Stimulated activated naive CD8-positive, alpha-beta T cell treated with anti-CD3 and anti-CD28 coated beads, Interleukin-15, Interleukin-2, amounts not matched to agents 100 ng/mL and 50 ng/mL, for 24 hours (primary cell): Measurements from ENCODE around the gene IFIT3.

Source experiments
- H3K27ac Mint-ChIP-seq: one replicate; pipeline ENCODE4 v1.8.0; 2021; ENCODE audit warnings: mild to moderate bottlenecking, mixed read lengths
- H3K27me3 Mint-ChIP-seq: one replicate; pipeline ENCODE4 v1.8.0; 2021; ENCODE audit warnings: mixed read lengths
- H3K36me3 Mint-ChIP-seq: one replicate; pipeline ENCODE4 v1.8.0; 2021; ENCODE audit warnings: low read depth, mixed read lengths
- H3K4me1 Mint-ChIP-seq: one replicate; pipeline ENCODE4 v1.8.0; 2021; ENCODE audit warnings: low read depth, mixed read lengths
- H3K4me3 Mint-ChIP-seq: one replicate; pipeline ENCODE4 v1.8.0; 2021; ENCODE audit warnings: mild to moderate bottlenecking, mixed read lengths
- H3K9me3 Mint-ChIP-seq: one replicate; pipeline ENCODE4 v1.8.0; 2021; ENCODE audit warnings: mixed read lengths

The IFIT3 gene

GRCh38 chr10:89351780-89352597 lies 24.2 kb downstream of the IFIT3 start:
- H3K9me3 Mint-ChIP-seq, result no peaks in the 10 kb centered on the region
- H3K4me1 Mint-ChIP-seq, result peaks cover 33% of the 10 kb centered on the region
- peaks cover 6% of the 10 kb centered on the region for H3K27me3 Mint-ChIP-seq
- H3K27ac Mint-ChIP-seq, result peak overlapping the region; percentile 13
- H3K36me3 Mint-ChIP-seq, result no peaks in the 10 kb centered on the region
- H3K4me3 Mint-ChIP-seq, result no peak overlapping the region

GRCh38 chr10:89352802-89353201 lies 25.0 kb downstream of the IFIT3 start:
- Mint-ChIP-seq H3K4me1 (peaks cover 30% of the 10 kb centered on the region), H3K9me3 (no peaks in the 10 kb centered on the region), H3K27ac (no peak overlapping the region), H3K36me3 (no peaks in the 10 kb centered on the region), H3K27me3 (peaks cover 6% of the 10 kb centered on the region), H3K4me3 (no peak overlapping the region)

GRCh38 chr10:89355394-89355931 lies 27.7 kb downstream of the IFIT3 start:
- Mint-ChIP-seq H3K9me3 (no peaks in the 10 kb centered on the region), H3K4me3 (no peak overlapping the region), H3K4me1 (peaks cover 19% of the 10 kb centered on the region), H3K36me3 (no peaks in the 10 kb centered on the region), H3K27ac (no peak overlapping the region), H3K27me3 (peaks cover 7% of the 10 kb centered on the region)

GRCh38 chr10:89357096-89357495 lies 29.3 kb downstream of the IFIT3 start:
- Mint-ChIP-seq H3K9me3 (no peaks in the 10 kb centered on the region), H3K27me3 (peaks cover 7% of the 10 kb centered on the region), H3K4me1 (peaks cover 3% of the 10 kb centered on the region), H3K27ac (no peak overlapping the region), H3K4me3 (no peak overlapping the region), H3K36me3 (no peaks in the 10 kb centered on the region)

- Mint-ChIP-seq H3K27me3 (peaks cover 7% of the 10 kb centered on the region), H3K9me3 (no peaks in the 10 kb centered on the region), H3K36me3 (no peaks in the 10 kb centered on the region), H3K4me3 (no peak overlapping the region), H3K27ac (no peak overlapping the region), H3K4me1 (no peaks in the 10 kb centered on the region)
These were observed 30.2 kb downstream of the IFIT3 start for GRCh38 chr10:89357975-89358374.

GRCh38 chr10:89360157-89360556 lies 32.4 kb downstream of the IFIT3 start:
- Mint-ChIP-seq H3K9me3 (no peaks in the 10 kb centered on the region), H3K27me3 (peaks cover 4% of the 10 kb centered on the region), H3K36me3 (no peaks in the 10 kb centered on the region), H3K4me1 (peaks cover 12% of the 10 kb centered on the region), H3K27ac (no peak overlapping the region), H3K4me3 (no peak overlapping the region)

- Mint-ChIP-seq H3K27ac (no peak overlapping the region), H3K4me1 (peaks cover 20% of the 10 kb centered on the region), H3K36me3 (no peaks in the 10 kb centered on the region), H3K4me3 (no peak overlapping the region), H3K27me3 (peaks cover 4% of the 10 kb centered on the region), H3K9me3 (no peaks in the 10 kb centered on the region)
These were observed 35.1 kb downstream of the IFIT3 start for GRCh38 chr10:89362929-89363328.

- H3K27ac Mint-ChIP-seq, result no peak overlapping the region
- H3K4me3 Mint-ChIP-seq, result no peak overlapping the region
- no peaks in the 10 kb centered on the region for H3K36me3 Mint-ChIP-seq
- H3K4me1 Mint-ChIP-seq, result peaks cover 23% of the 10 kb centered on the region
- no peaks in the 10 kb centered on the region for H3K9me3 Mint-ChIP-seq
- H3K27me3 Mint-ChIP-seq, result no peaks in the 10 kb centered on the region
These were observed 36.1 kb downstream of the IFIT3 start for GRCh38 chr10:89363729-89364442.

GRCh38 chr10:89364531-89364930 lies 36.7 kb downstream of the IFIT3 start:
- no peaks in the 10 kb centered on the region for H3K27me3 Mint-ChIP-seq
- no peaks in the 10 kb centered on the region for H3K9me3 Mint-ChIP-seq
- no peak overlapping the region for H3K4me3 Mint-ChIP-seq
- H3K36me3 Mint-ChIP-seq, result no peaks in the 10 kb centered on the region
- H3K27ac Mint-ChIP-seq, result no peak overlapping the region
- H3K4me1 Mint-ChIP-seq, result peaks cover 23% of the 10 kb centered on the region

- H3K9me3 Mint-ChIP-seq, result no peaks in the 10 kb centered on the region
- no peaks in the 10 kb centered on the region for H3K27me3 Mint-ChIP-seq
- H3K36me3 Mint-ChIP-seq, result no peaks in the 10 kb centered on the region
- H3K4me3 Mint-ChIP-seq, result no peak overlapping the region
- H3K4me1 Mint-ChIP-seq, result peaks cover 23% of the 10 kb centered on the region
- no peak overlapping the region for H3K27ac Mint-ChIP-seq
These were observed 39.7 kb downstream of the IFIT3 start for GRCh38 chr10:89367529-89367928.

- no peak overlapping the region for H3K27ac Mint-ChIP-seq
- H3K36me3 Mint-ChIP-seq, result no peaks in the 10 kb centered on the region
- H3K4me3 Mint-ChIP-seq, result no peak overlapping the region
- H3K27me3 Mint-ChIP-seq, result no peaks in the 10 kb centered on the region
- peaks cover 23% of the 10 kb centered on the region for H3K4me1 Mint-ChIP-seq
- no peaks in the 10 kb centered on the region for H3K9me3 Mint-ChIP-seq
These were observed 40.3 kb downstream of the IFIT3 start for GRCh38 chr10:89368129-89368528.

- Mint-ChIP-seq H3K27ac (no peak overlapping the region), H3K4me1 (peaks cover 16% of the 10 kb centered on the region), H3K27me3 (no peaks in the 10 kb centered on the region), H3K9me3 (no peaks in the 10 kb centered on the region), H3K4me3 (no peak overlapping the region), H3K36me3 (no peaks in the 10 kb centered on the region)
These were observed 41.6 kb downstream of the IFIT3 start for GRCh38 chr10:89369156-89370105.

- H3K27ac Mint-ChIP-seq, result no peak overlapping the region
- H3K4me3 Mint-ChIP-seq, result no peak overlapping the region
- H3K9me3 Mint-ChIP-seq, result no peaks in the 10 kb centered on the region
- H3K4me1 Mint-ChIP-seq, result peaks cover 11% of the 10 kb centered on the region
- no peaks in the 10 kb centered on the region for H3K27me3 Mint-ChIP-seq
- H3K36me3 Mint-ChIP-seq, result no peaks in the 10 kb centered on the region
These were observed 43.3 kb downstream of the IFIT3 start for GRCh38 chr10:89371079-89371478.

GRCh38 chr10:89371987-89372386 lies 44.2 kb downstream of the IFIT3 start:
- Mint-ChIP-seq H3K27ac (no peak overlapping the region), H3K36me3 (no peaks in the 10 kb centered on the region), H3K4me3 (no peak overlapping the region), H3K4me1 (peaks cover 11% of the 10 kb centered on the region), H3K9me3 (no peaks in the 10 kb centered on the region), H3K27me3 (peaks cover 3% of the 10 kb centered on the region)
